WTC11 (cell line): ENCODE results near the gene KLHL14. TPM values are rescaled to one million over a fixed set of nuclear protein-coding genes. Genes with fewer than 3 reads are reported as not detected.
A peak's percentile ranks its signal among the peaks of the same experiment; 100 is the strongest.

Source experiments
- ATAC-seq: fragments of 200-7000 bp; cut with Tn5 transposase; 2 replicates; pipeline ENCODE4 v1.10.0; 2021; ENCODE audit warnings: mild to moderate bottlenecking, moderate library complexity
- CTCF ChIA-PET: fragments of 300-600 bp; sonication (Branson Sonifier 250); formaldehyde crosslinking; loops from one replicate; lab custom pipeline; 2021; ENCODE audit warnings: antibody characterized with exemption; lab: Charles Lee
- POLR2A ChIA-PET: fragments of 350-600 bp; sonication (Branson Sonifier 250); formaldehyde crosslinking; loops from one replicate; lab custom pipeline; 2021; ENCODE audit warnings: antibody characterized with exemption; lab: Charles Lee
- DNase-seq: peaks from one replicate; pipeline ENCODE4 v3.0.0; 2021; ENCODE audit warnings: low spot score
- H3K27ac Mint-ChIP-seq: 2 replicates; pipeline ENCODE4 v1.8.0; 2021; ENCODE audit warnings: mixed read lengths
- H3K27me3 Mint-ChIP-seq: 2 replicates; pipeline ENCODE4 v1.8.0; 2021; ENCODE audit warnings: low read depth, mild to moderate bottlenecking, moderate library complexity, mixed read lengths
- H3K36me3 Mint-ChIP-seq: 2 replicates; pipeline ENCODE4 v1.8.0; 2021; ENCODE audit warnings: mixed read lengths
- H3K4me1 Mint-ChIP-seq: 2 replicates; pipeline ENCODE4 v1.8.0; 2022; ENCODE audit warnings: mixed read lengths
- H3K4me3 Mint-ChIP-seq: 2 replicates; pipeline ENCODE4 v1.8.0; 2021; ENCODE audit warnings: mild to moderate bottlenecking, moderate library complexity, mixed read lengths
- H3K9me3 Mint-ChIP-seq: 2 replicates; pipeline ENCODE4 v1.8.0; 2021; ENCODE audit warnings: mixed read lengths
- FOXP1 ChIP-seq: sonication (generic); formaldehyde crosslinking; IDR thresholded peaks from 2 replicates; pipeline ENCODE4 v1.8.0; 2022; ENCODE audit warnings: missing genetic modification reagents, mild to moderate bottlenecking, moderate library complexity, borderline replicate concordance
- GABPB1 ChIP-seq: sonication (generic); formaldehyde crosslinking; IDR thresholded peaks from 2 replicates; pipeline ENCODE4 v1.8.1; 2023; ENCODE audit warnings: mild to moderate bottlenecking, missing genetic modification reagents
- JAZF1 ChIP-seq: fragments of 250-450 bp; sonication (Bioruptor Pico); IDR thresholded peaks from 2 replicates; pipeline ENCODE4 v1.9.0; 2021; ENCODE audit warnings: moderate library complexity, mild to moderate bottlenecking, inconsistent platforms
- NFATC4 ChIP-seq: fragments of 250-450 bp; sonication (Bioruptor Pico); IDR thresholded peaks from 2 replicates; pipeline ENCODE4 v1.9.0; 2021; ENCODE audit warnings: mild to moderate bottlenecking
- SMAD4 ChIP-seq: sonication (generic); formaldehyde crosslinking; IDR thresholded peaks from 2 replicates; pipeline ENCODE4 v1.8.0; 2022; ENCODE audit warnings: mild to moderate bottlenecking, missing genetic modification reagents
- TEAD1 ChIP-seq: sonication (generic); formaldehyde crosslinking; IDR thresholded peaks from 2 replicates; pipeline ENCODE4 v1.8.0; 2022; ENCODE audit warnings: mild to moderate bottlenecking, missing genetic modification reagents
- TP53 ChIP-seq: sonication (generic); formaldehyde crosslinking; IDR thresholded peaks from 2 replicates; pipeline ENCODE4 v1.8.1; 2023; ENCODE audit warnings: mild to moderate bottlenecking, missing genetic modification reagents
- ZNF138 ChIP-seq: sonication (generic); formaldehyde crosslinking; conservative IDR thresholded peaks from 2 replicates; pipeline ENCODE4 v1.8.1; 2022; ENCODE audit warnings: mild to moderate bottlenecking, moderate library complexity, missing genetic modification reagents
- ZNF263 ChIP-seq: sonication (generic); formaldehyde crosslinking; IDR thresholded peaks from 2 replicates; pipeline ENCODE4 v1.8.1; 2022; ENCODE audit warnings: low read depth, mild to moderate bottlenecking, moderate library complexity, missing genetic modification reagents
- total RNA-seq: library from RNA; stranded (reverse); gene quantifications from 3 replicates; pipeline ENCODE4 v1.2.3, GENCODE V29; 2021
- TF ChIP-seq, protein P1 (sequence below): sonication (generic); formaldehyde crosslinking; IDR thresholded peaks from 2 replicates; pipeline ENCODE4 v1.8.1; 2023; ENCODE audit warnings: mild to moderate bottlenecking, missing genetic modification reagents, borderline replicate concordance
- TF ChIP-seq, protein P2 (sequence below): sonication (generic); formaldehyde crosslinking; IDR thresholded peaks from 2 replicates; pipeline ENCODE4 v1.8.1; 2022; ENCODE audit warnings: low read depth, missing genetic modification reagents, borderline replicate concordance
- TF ChIP-seq, protein P3 (sequence below): sonication (generic); formaldehyde crosslinking; IDR thresholded peaks from 2 replicates; pipeline ENCODE4 v1.8.1; 2022; ENCODE audit warnings: mild to moderate bottlenecking, moderate library complexity, missing genetic modification reagents
- TF ChIP-seq, protein P4 (sequence below): sonication (generic); formaldehyde crosslinking; IDR thresholded peaks from 2 replicates; pipeline ENCODE4 v1.8.0; 2022; ENCODE audit warnings: mild to moderate bottlenecking, missing genetic modification reagents
- TF ChIP-seq, protein P5 (sequence below): sonication (generic); formaldehyde crosslinking; IDR thresholded peaks from 2 replicates; pipeline ENCODE4 v1.8.0; 2023; ENCODE audit warnings: missing genetic modification reagents, mild to moderate bottlenecking, borderline replicate concordance
- TF ChIP-seq, protein P6 (sequence below): fragments of 250-450 bp; sonication (Bioruptor Pico); IDR thresholded peaks from 2 replicates; pipeline ENCODE4 v2.1.2; 2022; ENCODE audit warnings: mild to moderate bottlenecking, moderate library complexity
- TF ChIP-seq, protein P7 (sequence below): fragments of 250-450 bp; sonication (Bioruptor Pico); IDR thresholded peaks from 2 replicates; pipeline ENCODE4 v1.9.0; 2021; ENCODE audit warnings: mild to moderate bottlenecking, borderline replicate concordance

Gene KLHL14
- total RNA-seq, 1 experiment from 2014 or later = 4.3 TPM

DNA sequence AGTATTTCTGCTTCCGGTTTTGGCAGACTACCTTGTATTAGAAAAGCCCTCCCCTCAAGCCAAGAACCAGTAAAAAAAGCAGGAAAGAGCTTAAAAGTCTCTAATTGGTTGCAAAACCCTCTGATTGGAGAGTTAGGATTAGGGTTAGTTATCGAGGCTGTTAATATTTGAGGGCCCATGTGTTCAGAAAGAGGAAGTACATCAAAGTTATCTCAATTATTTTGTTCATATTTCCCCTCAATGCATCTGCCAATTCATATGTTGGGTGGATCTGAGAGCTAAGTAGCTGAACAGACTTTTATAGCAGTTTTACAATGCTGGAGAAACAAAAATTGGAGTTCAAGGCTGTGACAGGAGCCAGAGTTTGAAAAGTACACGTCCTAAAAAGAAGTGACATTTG, 43.1 kb upstream of the KLHL14 start (continued):
- TF ChIP-seq, protein P1, sequence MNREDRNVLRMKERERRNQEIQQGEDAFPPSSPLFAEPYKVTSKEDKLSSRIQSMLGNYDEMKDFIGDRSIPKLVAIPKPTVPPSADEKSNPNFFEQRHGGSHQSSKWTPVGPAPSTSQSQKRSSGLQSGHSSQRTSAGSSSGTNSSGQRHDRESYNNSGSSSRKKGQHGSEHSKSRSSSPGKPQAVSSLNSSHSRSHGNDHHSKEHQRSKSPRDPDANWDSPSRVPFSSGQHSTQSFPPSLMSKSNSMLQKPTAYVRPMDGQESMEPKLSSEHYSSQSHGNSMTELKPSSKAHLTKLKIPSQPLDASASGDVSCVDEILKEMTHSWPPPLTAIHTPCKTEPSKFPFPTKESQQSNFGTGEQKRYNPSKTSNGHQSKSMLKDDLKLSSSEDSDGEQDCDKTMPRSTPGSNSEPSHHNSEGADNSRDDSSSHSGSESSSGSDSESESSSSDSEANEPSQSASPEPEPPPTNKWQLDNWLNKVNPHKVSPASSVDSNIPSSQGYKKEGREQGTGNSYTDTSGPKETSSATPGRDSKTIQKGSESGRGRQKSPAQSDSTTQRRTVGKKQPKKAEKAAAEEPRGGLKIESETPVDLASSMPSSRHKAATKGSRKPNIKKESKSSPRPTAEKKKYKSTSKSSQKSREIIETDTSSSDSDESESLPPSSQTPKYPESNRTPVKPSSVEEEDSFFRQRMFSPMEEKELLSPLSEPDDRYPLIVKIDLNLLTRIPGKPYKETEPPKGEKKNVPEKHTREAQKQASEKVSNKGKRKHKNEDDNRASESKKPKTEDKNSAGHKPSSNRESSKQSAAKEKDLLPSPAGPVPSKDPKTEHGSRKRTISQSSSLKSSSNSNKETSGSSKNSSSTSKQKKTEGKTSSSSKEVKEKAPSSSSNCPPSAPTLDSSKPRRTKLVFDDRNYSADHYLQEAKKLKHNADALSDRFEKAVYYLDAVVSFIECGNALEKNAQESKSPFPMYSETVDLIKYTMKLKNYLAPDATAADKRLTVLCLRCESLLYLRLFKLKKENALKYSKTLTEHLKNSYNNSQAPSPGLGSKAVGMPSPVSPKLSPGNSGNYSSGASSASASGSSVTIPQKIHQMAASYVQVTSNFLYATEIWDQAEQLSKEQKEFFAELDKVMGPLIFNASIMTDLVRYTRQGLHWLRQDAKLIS = no peak
- TF ChIP-seq, protein P2, sequence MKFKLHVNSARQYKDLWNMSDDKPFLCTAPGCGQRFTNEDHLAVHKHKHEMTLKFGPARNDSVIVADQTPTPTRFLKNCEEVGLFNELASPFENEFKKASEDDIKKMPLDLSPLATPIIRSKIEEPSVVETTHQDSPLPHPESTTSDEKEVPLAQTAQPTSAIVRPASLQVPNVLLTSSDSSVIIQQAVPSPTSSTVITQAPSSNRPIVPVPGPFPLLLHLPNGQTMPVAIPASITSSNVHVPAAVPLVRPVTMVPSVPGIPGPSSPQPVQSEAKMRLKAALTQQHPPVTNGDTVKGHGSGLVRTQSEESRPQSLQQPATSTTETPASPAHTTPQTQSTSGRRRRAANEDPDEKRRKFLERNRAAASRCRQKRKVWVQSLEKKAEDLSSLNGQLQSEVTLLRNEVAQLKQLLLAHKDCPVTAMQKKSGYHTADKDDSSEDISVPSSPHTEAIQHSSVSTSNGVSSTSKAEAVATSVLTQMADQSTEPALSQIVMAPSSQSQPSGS (CRISPR knock-in tag) = no peak
- TF ChIP-seq NFATC4 (CRISPR knock-in tag) = no peak
- TF ChIP-seq, protein P3, sequence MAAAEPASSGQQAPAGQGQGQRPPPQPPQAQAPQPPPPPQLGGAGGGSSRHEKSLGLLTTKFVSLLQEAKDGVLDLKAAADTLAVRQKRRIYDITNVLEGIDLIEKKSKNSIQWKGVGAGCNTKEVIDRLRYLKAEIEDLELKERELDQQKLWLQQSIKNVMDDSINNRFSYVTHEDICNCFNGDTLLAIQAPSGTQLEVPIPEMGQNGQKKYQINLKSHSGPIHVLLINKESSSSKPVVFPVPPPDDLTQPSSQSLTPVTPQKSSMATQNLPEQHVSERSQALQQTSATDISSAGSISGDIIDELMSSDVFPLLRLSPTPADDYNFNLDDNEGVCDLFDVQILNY (CRISPR knock-in tag) = no peak
- TF ChIP-seq TP53 = no peak
- TF ChIP-seq, protein P4, sequence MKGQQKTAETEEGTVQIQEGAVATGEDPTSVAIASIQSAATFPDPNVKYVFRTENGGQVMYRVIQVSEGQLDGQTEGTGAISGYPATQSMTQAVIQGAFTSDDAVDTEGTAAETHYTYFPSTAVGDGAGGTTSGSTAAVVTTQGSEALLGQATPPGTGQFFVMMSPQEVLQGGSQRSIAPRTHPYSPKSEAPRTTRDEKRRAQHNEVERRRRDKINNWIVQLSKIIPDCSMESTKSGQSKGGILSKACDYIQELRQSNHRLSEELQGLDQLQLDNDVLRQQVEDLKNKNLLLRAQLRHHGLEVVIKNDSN = no peak
- no peak for TF ChIP-seq ZNF263 (CRISPR knock-in tag)
- TF ChIP-seq, protein P5, sequence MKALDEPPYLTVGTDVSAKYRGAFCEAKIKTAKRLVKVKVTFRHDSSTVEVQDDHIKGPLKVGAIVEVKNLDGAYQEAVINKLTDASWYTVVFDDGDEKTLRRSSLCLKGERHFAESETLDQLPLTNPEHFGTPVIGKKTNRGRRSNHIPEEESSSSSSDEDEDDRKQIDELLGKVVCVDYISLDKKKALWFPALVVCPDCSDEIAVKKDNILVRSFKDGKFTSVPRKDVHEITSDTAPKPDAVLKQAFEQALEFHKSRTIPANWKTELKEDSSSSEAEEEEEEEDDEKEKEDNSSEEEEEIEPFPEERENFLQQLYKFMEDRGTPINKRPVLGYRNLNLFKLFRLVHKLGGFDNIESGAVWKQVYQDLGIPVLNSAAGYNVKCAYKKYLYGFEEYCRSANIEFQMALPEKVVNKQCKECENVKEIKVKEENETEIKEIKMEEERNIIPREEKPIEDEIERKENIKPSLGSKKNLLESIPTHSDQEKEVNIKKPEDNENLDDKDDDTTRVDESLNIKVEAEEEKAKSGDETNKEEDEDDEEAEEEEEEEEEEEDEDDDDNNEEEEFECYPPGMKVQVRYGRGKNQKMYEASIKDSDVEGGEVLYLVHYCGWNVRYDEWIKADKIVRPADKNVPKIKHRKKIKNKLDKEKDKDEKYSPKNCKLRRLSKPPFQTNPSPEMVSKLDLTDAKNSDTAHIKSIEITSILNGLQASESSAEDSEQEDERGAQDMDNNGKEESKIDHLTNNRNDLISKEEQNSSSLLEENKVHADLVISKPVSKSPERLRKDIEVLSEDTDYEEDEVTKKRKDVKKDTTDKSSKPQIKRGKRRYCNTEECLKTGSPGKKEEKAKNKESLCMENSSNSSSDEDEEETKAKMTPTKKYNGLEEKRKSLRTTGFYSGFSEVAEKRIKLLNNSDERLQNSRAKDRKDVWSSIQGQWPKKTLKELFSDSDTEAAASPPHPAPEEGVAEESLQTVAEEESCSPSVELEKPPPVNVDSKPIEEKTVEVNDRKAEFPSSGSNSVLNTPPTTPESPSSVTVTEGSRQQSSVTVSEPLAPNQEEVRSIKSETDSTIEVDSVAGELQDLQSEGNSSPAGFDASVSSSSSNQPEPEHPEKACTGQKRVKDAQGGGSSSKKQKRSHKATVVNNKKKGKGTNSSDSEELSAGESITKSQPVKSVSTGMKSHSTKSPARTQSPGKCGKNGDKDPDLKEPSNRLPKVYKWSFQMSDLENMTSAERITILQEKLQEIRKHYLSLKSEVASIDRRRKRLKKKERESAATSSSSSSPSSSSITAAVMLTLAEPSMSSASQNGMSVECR = no peak
- no peak for TF ChIP-seq SMAD4 (CRISPR knock-in tag)
- TF ChIP-seq TEAD1 (CRISPR knock-in tag) = no peak
- TF ChIP-seq, protein P6, sequence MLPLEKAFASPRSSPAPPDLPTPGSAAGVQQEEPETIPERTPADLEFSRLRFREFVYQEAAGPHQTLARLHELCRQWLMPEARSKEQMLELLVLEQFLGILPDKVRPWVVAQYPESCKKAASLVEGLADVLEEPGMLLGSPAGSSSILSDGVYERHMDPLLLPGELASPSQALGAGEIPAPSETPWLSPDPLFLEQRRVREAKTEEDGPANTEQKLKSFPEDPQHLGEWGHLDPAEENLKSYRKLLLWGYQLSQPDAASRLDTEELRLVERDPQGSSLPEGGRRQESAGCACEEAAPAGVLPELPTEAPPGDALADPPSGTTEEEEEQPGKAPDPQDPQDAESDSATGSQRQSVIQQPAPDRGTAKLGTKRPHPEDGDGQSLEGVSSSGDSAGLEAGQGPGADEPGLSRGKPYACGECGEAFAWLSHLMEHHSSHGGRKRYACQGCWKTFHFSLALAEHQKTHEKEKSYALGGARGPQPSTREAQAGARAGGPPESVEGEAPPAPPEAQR (CRISPR knock-in tag) = no peak
- no peak for TF ChIP-seq ZNF138 (CRISPR knock-in tag)
- no peak for TF ChIP-seq GABPB1 (CRISPR knock-in tag)
- no peak for TF ChIP-seq FOXP1 (CRISPR knock-in tag)

DNA sequence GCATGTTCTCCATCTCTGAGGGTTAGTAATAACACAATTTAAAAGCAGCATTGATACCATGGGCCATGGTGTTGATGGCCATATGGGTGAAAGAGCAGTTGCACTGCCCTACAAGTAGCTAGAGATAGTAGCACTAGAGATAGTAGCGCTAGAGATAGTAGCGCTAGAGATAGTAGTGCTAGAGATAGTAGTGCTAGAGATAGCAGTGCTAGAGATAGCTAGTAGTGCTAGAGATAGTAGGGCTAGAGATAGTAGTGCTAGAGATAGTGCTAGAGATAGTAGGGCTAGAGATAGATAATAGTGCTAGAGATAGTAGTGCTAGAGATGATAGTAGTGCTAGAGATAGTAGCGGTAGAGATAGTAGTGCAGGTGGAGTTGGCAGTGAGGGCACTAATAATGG, 39.5 kb upstream of the KLHL14 start:
- ChIA-PET POLR2A (no interaction called here), CTCF (no interaction called here)
- H3K9me3 Mint-ChIP-seq = 0 out of 2 replicates have a peak, but pooled peaks cover 9% of the 10 kb centered on the region
- TF ChIP-seq, protein P7, sequence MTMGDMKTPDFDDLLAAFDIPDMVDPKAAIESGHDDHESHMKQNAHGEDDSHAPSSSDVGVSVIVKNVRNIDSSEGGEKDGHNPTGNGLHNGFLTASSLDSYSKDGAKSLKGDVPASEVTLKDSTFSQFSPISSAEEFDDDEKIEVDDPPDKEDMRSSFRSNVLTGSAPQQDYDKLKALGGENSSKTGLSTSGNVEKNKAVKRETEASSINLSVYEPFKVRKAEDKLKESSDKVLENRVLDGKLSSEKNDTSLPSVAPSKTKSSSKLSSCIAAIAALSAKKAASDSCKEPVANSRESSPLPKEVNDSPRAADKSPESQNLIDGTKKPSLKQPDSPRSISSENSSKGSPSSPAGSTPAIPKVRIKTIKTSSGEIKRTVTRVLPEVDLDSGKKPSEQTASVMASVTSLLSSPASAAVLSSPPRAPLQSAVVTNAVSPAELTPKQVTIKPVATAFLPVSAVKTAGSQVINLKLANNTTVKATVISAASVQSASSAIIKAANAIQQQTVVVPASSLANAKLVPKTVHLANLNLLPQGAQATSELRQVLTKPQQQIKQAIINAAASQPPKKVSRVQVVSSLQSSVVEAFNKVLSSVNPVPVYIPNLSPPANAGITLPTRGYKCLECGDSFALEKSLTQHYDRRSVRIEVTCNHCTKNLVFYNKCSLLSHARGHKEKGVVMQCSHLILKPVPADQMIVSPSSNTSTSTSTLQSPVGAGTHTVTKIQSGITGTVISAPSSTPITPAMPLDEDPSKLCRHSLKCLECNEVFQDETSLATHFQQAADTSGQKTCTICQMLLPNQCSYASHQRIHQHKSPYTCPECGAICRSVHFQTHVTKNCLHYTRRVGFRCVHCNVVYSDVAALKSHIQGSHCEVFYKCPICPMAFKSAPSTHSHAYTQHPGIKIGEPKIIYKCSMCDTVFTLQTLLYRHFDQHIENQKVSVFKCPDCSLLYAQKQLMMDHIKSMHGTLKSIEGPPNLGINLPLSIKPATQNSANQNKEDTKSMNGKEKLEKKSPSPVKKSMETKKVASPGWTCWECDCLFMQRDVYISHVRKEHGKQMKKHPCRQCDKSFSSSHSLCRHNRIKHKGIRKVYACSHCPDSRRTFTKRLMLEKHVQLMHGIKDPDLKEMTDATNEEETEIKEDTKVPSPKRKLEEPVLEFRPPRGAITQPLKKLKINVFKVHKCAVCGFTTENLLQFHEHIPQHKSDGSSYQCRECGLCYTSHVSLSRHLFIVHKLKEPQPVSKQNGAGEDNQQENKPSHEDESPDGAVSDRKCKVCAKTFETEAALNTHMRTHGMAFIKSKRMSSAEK = no peak
- TF ChIP-seq JAZF1 (CRISPR knock-in tag) = peak; percentile 94
- H3K27ac Mint-ChIP-seq = no peak overlapping the region
- no peaks in the 10 kb centered on the region; the same call in 1 of the 2 replicates for H3K36me3 Mint-ChIP-seq
- H3K4me3 Mint-ChIP-seq = no peak overlapping the region
- H3K4me1 Mint-ChIP-seq = no peaks in the 10 kb centered on the region
- DNase-seq = no peak
- ATAC-seq = no peak
- no peaks in the 10 kb centered on the region for H3K27me3 Mint-ChIP-seq
